ENCODE measurements around the gene PPP2R1B. TPM values are rescaled to one million over a fixed set of nuclear protein-coding genes. Genes with fewer than 3 reads are reported as not detected.
"Not testable (repeated sequence)": the region's sequence is repeated elsewhere in the genome, so short reads cannot be mapped to it uniquely, and the experiment has no call there.

PPP2R1B gene
- polyA plus RNA-seq, 2 donors, result 6.3 to 9.5 TPM

DNA sequence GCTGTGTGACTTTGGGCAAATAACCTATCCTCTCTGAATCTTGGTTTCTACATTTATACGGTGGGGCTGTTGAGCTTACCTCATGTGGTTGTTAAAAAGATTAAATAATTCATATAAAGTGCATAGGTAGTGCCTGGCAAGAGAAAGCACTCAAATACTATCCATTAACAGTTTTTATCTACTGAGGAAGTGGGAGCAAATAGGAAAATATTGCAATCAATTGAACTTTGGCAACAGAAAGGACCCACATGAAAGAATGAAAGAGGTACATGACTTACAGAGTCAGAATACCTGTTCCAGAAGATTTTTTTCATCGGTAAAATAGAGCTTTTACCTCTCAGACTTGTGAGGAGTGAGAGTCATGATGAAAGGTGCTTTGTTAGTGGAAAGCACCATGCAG lies 6.3 kb upstream of the PPP2R1B start:
- no peaks in the 10 kb centered on the region for H3K9me3 ChIP-seq (ENCODE audit: control insufficient read depth in 2 of 2, insufficient read depth in 1 of 2, low read depth in 1 of 2, low read length in 1 of 2)
- no peaks in the 10 kb centered on the region for H3K36me3 ChIP-seq (ENCODE audit: control insufficient read depth in 2 of 2, insufficient read depth in 2 of 2, low read length in 1 of 2)
- no peak overlapping the region for H3K4me3 ChIP-seq (ENCODE audit: low read depth in 1 of 2, low read length in 2 of 2)
- WGBS, 2 donors, result 78 to 92% methylated on average over 2 of the region's 2 CpGs
- H3K4me1 ChIP-seq (ENCODE audit: control insufficient read depth in 2 of 2, insufficient read depth in 2 of 2, low read length in 1 of 2), result no peaks in the 10 kb centered on the region
- H3K27me3 ChIP-seq (ENCODE audit: control insufficient read depth in 1 of 2, insufficient read depth in 2 of 2, low read length in 2 of 2), result no peaks in the 10 kb centered on the region
- no peak overlapping the region for H3K27ac ChIP-seq (ENCODE audit: low read depth in 2 of 2, low read length in 1 of 2)

DNA sequence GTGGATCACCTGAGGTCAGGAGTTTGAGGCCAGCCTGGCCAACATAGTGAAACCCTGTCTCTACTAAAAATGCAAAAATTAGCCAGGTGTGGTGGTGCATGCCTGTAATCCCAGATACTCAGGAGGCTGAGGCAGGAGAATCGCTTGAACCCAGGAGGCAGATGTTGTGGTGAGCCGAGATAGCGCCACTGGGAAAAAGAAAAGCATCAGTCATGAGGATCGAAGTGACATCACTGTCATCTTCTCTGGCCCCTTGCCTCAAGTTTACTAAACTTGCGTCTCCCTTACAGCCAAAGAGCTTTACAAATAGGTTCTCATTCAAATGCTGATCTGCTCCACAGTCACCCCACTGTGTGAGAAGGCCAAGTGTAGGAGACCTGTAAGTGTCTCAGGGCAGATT lies 5.0 kb upstream of the PPP2R1B start:
- not testable (repeated sequence) for H3K27me3 ChIP-seq (ENCODE audit: control insufficient read depth in 1 of 2, insufficient read depth in 2 of 2, low read length in 2 of 2); H3K4me3 ChIP-seq (ENCODE audit: low read depth in 1 of 2, low read length in 2 of 2); H3K9me3 ChIP-seq (ENCODE audit: control insufficient read depth in 2 of 2, insufficient read depth in 1 of 2, low read depth in 1 of 2, low read length in 1 of 2); H3K36me3 ChIP-seq (ENCODE audit: control insufficient read depth in 2 of 2, insufficient read depth in 2 of 2, low read length in 1 of 2); H3K4me1 ChIP-seq (ENCODE audit: control insufficient read depth in 2 of 2, insufficient read depth in 2 of 2, low read length in 1 of 2); H3K27ac ChIP-seq (ENCODE audit: low read depth in 2 of 2, low read length in 1 of 2)
- 91 to 94% methylated on average over 5 of the region's 5 CpGs for WGBS, 2 donors

DNA sequence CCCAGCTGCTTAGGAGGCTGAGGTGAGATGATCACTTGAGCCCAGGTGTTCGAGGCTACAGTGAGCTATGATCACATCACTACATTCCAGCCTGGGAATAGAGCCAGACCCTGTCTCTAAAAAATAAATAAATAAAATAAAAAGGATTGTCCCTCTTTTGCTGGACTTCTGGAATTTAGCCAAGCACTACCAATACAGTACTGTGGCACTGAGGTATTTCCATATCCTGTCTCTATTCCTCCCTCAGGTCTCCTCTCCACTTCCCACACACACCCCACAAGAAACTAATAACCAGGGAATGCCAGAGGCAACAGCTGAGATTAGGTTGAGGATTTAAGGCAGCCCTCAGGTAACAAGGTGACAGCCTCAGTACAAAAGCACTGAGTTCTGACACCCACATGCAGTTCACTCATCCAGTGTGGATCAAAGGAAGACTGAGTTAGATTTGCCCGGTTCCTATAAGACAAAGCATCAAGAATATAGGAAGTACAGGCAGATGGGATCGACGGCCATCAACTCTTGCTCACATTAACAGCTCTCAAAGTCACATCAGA lies 4.5 kb upstream of the PPP2R1B start:
- Histone ChIP-seq H3K36me3 (ENCODE audit: control insufficient read depth in 2 of 2, insufficient read depth in 2 of 2, low read length in 1 of 2) (no peaks in the 10 kb centered on the region), H3K4me1 (ENCODE audit: control insufficient read depth in 2 of 2, insufficient read depth in 2 of 2, low read length in 1 of 2) (no peaks in the 10 kb centered on the region), H3K27ac (ENCODE audit: low read depth in 2 of 2, low read length in 1 of 2) (no peak overlapping the region), H3K9me3 (ENCODE audit: control insufficient read depth in 2 of 2, insufficient read depth in 1 of 2, low read depth in 1 of 2, low read length in 1 of 2) (no peaks in the 10 kb centered on the region), H3K27me3 (ENCODE audit: control insufficient read depth in 1 of 2, insufficient read depth in 2 of 2, low read length in 2 of 2) (no peaks in the 10 kb centered on the region), H3K4me3 (ENCODE audit: low read depth in 1 of 2, low read length in 2 of 2) (no peak overlapping the region)
- 72 to 74% methylated on average over 4 of the region's 4 CpGs for WGBS, 2 donors

DNA sequence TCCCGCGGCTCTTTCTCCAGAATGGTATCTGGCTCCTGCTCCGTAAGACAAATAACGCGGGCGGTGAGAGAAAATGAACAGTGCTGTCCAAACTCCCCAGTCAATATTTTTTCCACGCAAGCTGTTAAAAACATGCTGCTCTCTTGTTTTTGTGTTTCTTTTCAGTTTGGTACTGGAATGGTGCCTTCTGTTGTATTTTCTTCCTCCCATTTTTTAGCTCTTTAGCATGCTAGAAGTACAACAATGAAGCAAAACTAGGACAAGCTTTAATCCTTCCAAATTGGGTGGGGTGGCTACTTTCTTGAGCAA lies 599 bp upstream of the PPP2R1B start:
- H3K9me3 ChIP-seq (ENCODE audit: control insufficient read depth in 2 of 2, insufficient read depth in 1 of 2, low read depth in 1 of 2, low read length in 1 of 2), result no peaks in the 10 kb centered on the region
- no peaks in the 10 kb centered on the region for H3K27me3 ChIP-seq (ENCODE audit: control insufficient read depth in 1 of 2, insufficient read depth in 2 of 2, low read length in 2 of 2)
- no peaks in the 10 kb centered on the region for H3K4me1 ChIP-seq (ENCODE audit: control insufficient read depth in 2 of 2, insufficient read depth in 2 of 2, low read length in 1 of 2)
- peak overlapping the region; percentile 93 to 94 for H3K27ac ChIP-seq (ENCODE audit: low read depth in 2 of 2, low read length in 1 of 2)
- WGBS, 2 donors, result 4% methylated on average over 7 of the region's 7 CpGs
- H3K36me3 ChIP-seq (ENCODE audit: control insufficient read depth in 2 of 2, insufficient read depth in 2 of 2, low read length in 1 of 2), result peaks cover 0 to 3% of the 10 kb centered on the region in 2 donors
- H3K4me3 ChIP-seq (ENCODE audit: low read depth in 1 of 2, low read length in 2 of 2), result peak overlapping the region; percentile 47 to 90

DNA sequence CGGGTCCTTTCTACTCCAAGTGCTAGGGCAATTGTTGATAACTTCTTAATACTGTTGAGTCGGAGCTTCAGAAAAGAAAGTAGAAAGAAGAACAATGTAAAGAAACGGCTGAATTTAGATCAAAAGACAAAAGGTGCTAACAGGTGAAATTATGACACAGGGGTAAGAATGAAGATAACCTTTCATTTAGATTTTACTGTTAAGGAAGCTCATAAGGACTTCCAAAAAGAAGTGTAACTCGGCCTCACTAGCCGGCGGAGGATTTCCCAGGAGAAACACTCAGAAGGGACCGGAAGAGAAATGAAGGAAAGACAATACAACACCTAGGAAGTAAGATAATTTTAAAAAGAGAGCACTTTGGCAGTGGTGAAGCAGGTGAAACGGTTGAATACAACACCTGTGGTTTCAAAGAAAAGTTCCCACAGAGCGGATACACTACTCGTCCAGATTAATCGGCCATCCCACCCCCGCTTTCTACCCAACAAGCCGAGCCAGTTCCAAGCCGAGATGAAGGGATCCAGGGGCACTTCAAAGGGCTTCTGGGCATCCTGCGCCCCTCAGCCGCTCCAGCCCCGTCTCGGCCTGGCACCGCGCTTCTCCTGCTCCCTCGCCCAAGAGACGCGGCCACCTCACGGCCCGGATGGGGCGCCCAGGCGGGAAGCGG lies 737 bp downstream of the PPP2R1B start:
- H3K27ac ChIP-seq (ENCODE audit: low read depth in 2 of 2, low read length in 1 of 2), result peak overlapping the region; percentile 93 to 94
- no peaks in the 10 kb centered on the region for H3K4me1 ChIP-seq (ENCODE audit: control insufficient read depth in 2 of 2, insufficient read depth in 2 of 2, low read length in 1 of 2)
- peaks cover 0 to 5% of the 10 kb centered on the region in 2 donors for H3K36me3 ChIP-seq (ENCODE audit: control insufficient read depth in 2 of 2, insufficient read depth in 2 of 2, low read length in 1 of 2)
- H3K27me3 ChIP-seq (ENCODE audit: control insufficient read depth in 1 of 2, insufficient read depth in 2 of 2, low read length in 2 of 2), result no peaks in the 10 kb centered on the region
- H3K4me3 ChIP-seq (ENCODE audit: low read depth in 1 of 2, low read length in 2 of 2), result peak overlapping the region; percentile 80 to 90
- WGBS, 2 donors, result 0 to 1% methylated on average over 28 of the region's 28 CpGs
- no peaks in the 10 kb centered on the region for H3K9me3 ChIP-seq (ENCODE audit: control insufficient read depth in 2 of 2, insufficient read depth in 1 of 2, low read depth in 1 of 2, low read length in 1 of 2)

DNA sequence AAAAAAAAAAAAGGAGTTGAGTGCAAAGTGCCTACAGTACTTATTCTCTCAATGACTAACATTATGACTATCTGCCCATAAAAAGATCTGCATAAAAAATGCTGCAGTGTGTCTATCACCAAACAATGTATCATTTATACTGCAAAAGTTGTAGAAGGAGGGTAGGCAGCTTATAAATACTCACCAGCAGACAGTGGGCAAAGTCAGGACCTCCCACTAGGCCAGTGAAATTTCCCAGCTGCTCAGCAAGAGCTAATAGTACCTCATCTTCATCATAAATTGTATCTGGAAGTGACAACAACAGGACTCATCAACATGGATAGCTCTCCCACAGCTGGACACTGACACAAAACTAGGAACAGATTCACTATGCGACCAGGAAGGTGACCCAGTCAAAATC lies 1.6 kb downstream of the PPP2R1B start:
- Histone ChIP-seq H3K27me3 (ENCODE audit: control insufficient read depth in 1 of 2, insufficient read depth in 2 of 2, low read length in 2 of 2) (no peaks in the 10 kb centered on the region), H3K4me1 (ENCODE audit: control insufficient read depth in 2 of 2, insufficient read depth in 2 of 2, low read length in 1 of 2) (no peaks in the 10 kb centered on the region), H3K9me3 (ENCODE audit: control insufficient read depth in 2 of 2, insufficient read depth in 1 of 2, low read depth in 1 of 2, low read length in 1 of 2) (no peaks in the 10 kb centered on the region), H3K4me3 (ENCODE audit: low read depth in 1 of 2, low read length in 2 of 2) (peak overlapping the region in 1 of 2 donors; percentile 90), H3K27ac (ENCODE audit: low read depth in 2 of 2, low read length in 1 of 2) (no peak overlapping the region), H3K36me3 (ENCODE audit: control insufficient read depth in 2 of 2, insufficient read depth in 2 of 2, low read length in 1 of 2) (peaks cover 0 to 5% of the 10 kb centered on the region in 2 donors)
- 35 to 70% methylated on average over 1 of the region's 1 CpG for WGBS, 2 donors

DNA sequence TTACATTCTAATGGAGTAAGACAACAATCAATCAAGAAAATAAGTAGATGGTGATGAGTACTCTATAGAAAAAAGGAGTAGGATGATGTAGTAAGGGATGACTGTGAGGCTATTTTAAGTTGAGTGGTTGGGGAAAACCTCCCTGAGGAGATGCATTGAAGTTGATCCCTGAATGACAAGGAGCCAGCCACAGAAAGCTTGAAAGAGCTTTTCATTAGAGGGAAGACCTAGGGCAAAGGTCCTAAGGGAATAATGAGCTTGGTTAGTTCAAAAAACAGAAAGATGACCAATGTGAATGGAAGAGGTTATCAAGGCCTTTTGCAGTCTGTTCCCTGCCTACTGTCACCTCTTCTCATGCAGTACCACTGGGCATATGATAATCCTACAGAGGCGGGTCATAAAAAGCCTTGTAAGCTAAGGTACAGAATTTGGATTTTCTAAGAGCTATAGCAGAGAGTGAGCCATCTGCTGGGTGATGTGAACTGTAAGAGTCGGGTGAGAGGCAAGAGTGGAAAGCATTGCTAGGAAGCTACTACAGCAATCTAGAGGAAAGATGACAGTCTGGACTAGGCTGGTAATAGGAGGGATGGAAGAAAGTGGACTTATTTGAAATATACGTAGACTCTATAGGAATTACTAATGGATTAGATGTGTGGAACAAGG lies 3.1 kb downstream of the PPP2R1B start:
- H3K36me3 ChIP-seq (ENCODE audit: control insufficient read depth in 2 of 2, insufficient read depth in 2 of 2, low read length in 1 of 2), result peaks cover 2 to 5% of the 10 kb centered on the region in 2 donors
- whole genome bisulfite sequencing, 2 donors, result 80 to 88% methylated on average over 3 of the region's 3 CpGs
- H3K27ac ChIP-seq (ENCODE audit: low read depth in 2 of 2, low read length in 1 of 2), result no peak overlapping the region
- H3K4me1 ChIP-seq (ENCODE audit: control insufficient read depth in 2 of 2, insufficient read depth in 2 of 2, low read length in 1 of 2), result no peaks in the 10 kb centered on the region
- no peaks in the 10 kb centered on the region for H3K9me3 ChIP-seq (ENCODE audit: control insufficient read depth in 2 of 2, insufficient read depth in 1 of 2, low read depth in 1 of 2, low read length in 1 of 2)
- H3K4me3 ChIP-seq (ENCODE audit: low read depth in 1 of 2, low read length in 2 of 2), result no peak overlapping the region
- H3K27me3 ChIP-seq (ENCODE audit: control insufficient read depth in 1 of 2, insufficient read depth in 2 of 2, low read length in 2 of 2), result no peaks in the 10 kb centered on the region

DNA sequence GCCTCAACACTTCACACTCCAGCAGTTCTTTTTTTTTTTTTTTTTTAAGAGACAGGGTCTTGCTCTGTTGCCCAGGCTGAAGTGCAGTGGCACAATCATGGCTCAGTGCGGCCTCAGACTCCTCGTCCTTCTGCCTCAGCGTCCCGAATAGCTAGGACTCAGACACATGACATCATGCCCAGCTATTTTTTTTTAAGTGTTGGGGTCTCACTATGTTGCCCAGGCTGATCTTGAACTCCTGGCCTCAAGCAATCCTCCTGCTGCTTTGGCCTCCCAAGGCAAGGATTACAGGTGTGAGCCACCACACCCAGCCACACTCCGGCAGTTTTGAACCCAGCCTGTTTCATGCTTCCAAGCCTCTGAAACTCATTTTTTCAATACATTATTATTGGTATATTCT lies 3.7 kb downstream of the PPP2R1B start:
- no peak overlapping the region for H3K4me3 ChIP-seq (ENCODE audit: low read depth in 1 of 2, low read length in 2 of 2)
- WGBS, 2 donors, result 97 to 98% methylated on average over 5 of the region's 5 CpGs
- no peak overlapping the region for H3K27ac ChIP-seq (ENCODE audit: low read depth in 2 of 2, low read length in 1 of 2)
- no peaks in the 10 kb centered on the region for H3K27me3 ChIP-seq (ENCODE audit: control insufficient read depth in 1 of 2, insufficient read depth in 2 of 2, low read length in 2 of 2)
- peaks cover 2 to 5% of the 10 kb centered on the region in 2 donors for H3K36me3 ChIP-seq (ENCODE audit: control insufficient read depth in 2 of 2, insufficient read depth in 2 of 2, low read length in 1 of 2)
- no peaks in the 10 kb centered on the region for H3K4me1 ChIP-seq (ENCODE audit: control insufficient read depth in 2 of 2, insufficient read depth in 2 of 2, low read length in 1 of 2)
- H3K9me3 ChIP-seq (ENCODE audit: control insufficient read depth in 2 of 2, insufficient read depth in 1 of 2, low read depth in 1 of 2, low read length in 1 of 2), result no peaks in the 10 kb centered on the region

DNA sequence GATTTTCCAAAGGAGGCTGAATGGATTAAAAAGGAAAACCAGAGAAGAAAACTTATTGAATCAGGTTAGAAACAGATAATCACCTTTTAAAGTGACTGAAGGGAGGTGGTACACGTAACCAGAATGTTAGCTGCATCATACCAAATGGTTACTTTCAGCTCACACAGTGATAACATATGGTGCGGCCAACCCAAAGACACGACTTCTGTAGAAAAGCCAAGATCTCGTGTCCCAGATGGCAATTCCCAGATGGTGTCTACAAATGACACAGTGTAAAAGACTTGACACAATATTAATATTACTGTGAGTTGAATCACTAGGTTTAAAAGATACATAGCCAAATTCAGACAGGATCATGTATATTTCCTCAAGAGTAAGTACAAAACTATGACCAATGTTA lies 5.2 kb downstream of the PPP2R1B start:
- H3K4me1 ChIP-seq (ENCODE audit: control insufficient read depth in 2 of 2, insufficient read depth in 2 of 2, low read length in 1 of 2), result no peaks in the 10 kb centered on the region
- H3K36me3 ChIP-seq (ENCODE audit: control insufficient read depth in 2 of 2, insufficient read depth in 2 of 2, low read length in 1 of 2), result peaks cover 2 to 5% of the 10 kb centered on the region in 2 donors
- no peaks in the 10 kb centered on the region for H3K9me3 ChIP-seq (ENCODE audit: control insufficient read depth in 2 of 2, insufficient read depth in 1 of 2, low read depth in 1 of 2, low read length in 1 of 2)
- WGBS, 2 donors, result 73 to 84% methylated on average over 4 of the region's 4 CpGs
- H3K4me3 ChIP-seq (ENCODE audit: low read depth in 1 of 2, low read length in 2 of 2), result no peak overlapping the region
- no peaks in the 10 kb centered on the region for H3K27me3 ChIP-seq (ENCODE audit: control insufficient read depth in 1 of 2, insufficient read depth in 2 of 2, low read length in 2 of 2)
- H3K27ac ChIP-seq (ENCODE audit: low read depth in 2 of 2, low read length in 1 of 2), result no peak overlapping the region
